Mesothelial cell of epicardium (in vitro differentiated cells): ENCODE data around the gene ORAI2. TPM values are rescaled to one million over a fixed set of nuclear protein-coding genes. Genes with fewer than 3 reads are reported as not detected.

Source experiments
- microRNA-seq: library from miRNA; unstranded; fragments of <30 nt; microRNA quantifications from one replicate; pipeline ENCODE4 v1.2.0, GENCODE V29; 2021; ENCODE audit warnings: inconsistent platforms, mixed read lengths
- total RNA-seq: library from RNA; stranded (reverse); gene quantifications from 3 replicates; pipeline ENCODE4 v1.2.1, GENCODE V29; 2021

Gene ORAI2
- total RNA-seq, 1 donor from 2014 or later: 27.9 TPM

Small RNA genes lying within 50 kb of the gene (microRNA-seq; reads per million reads assigned to microRNA genes)
- gene MIR4467 (not detected), gene MIR5090 (2.1 reads per million), gene MIR548O (not detected)

Other genes with a start within 250 kb of the ORAI2 start
- 7.9 to 8.2 TPM (median 8.2 TPM) in 3 replicates for gene SH2B2, start 146.7 kb upstream of the ORAI2 start, total RNA-seq
- not detected in 3 replicates for gene SPDYE6, start 77.1 kb upstream of the ORAI2 start, total RNA-seq
- 50.3 to 57.7 TPM (median 53.7 TPM) in 3 replicates for gene PRKRIP1, start 37.2 kb upstream of the ORAI2 start, total RNA-seq
- 14.9 to 19.4 TPM (median 18.6 TPM) in 3 replicates for gene ALKBH4, start 31.3 kb downstream of the ORAI2 start, total RNA-seq
- 19.2 to 21.1 TPM (median 19.2 TPM) in 3 replicates for gene LRWD1, start 31.4 kb downstream of the ORAI2 start, total RNA-seq
- gene POLR2J, start 45.3 kb downstream of the ORAI2 start, total RNA-seq: 37.1 to 40.3 TPM (median 37.9 TPM) in 3 replicates
- 6.5 to 8.4 TPM (median 8.2 TPM) in 3 replicates for gene RASA4B, start 84.2 kb downstream of the ORAI2 start, total RNA-seq
- gene UPK3BL2, start 110.1 kb downstream of the ORAI2 start, total RNA-seq: 9.4 to 12.1 TPM (median 10.3 TPM) in 3 replicates
- gene SPDYE2, start 117.7 kb downstream of the ORAI2 start, total RNA-seq: 0.13 TPM in 1 of 3 replicates, not detected in the others
- 25.7 to 31.6 TPM (median 31.2 TPM) in 3 replicates for gene POLR2J3, start 139.0 kb downstream of the ORAI2 start, total RNA-seq
- 26.7 to 32.6 TPM (median 32.1 TPM) in 3 replicates for gene RASA4, start 183.2 kb downstream of the ORAI2 start, total RNA-seq
- gene UPK3BL1, start 209.2 kb downstream of the ORAI2 start, total RNA-seq: 18.3 to 26.8 TPM (median 26.6 TPM) in 3 replicates
- not detected in 3 replicates for gene SPDYE2B, start 216.7 kb downstream of the ORAI2 start, total RNA-seq
- gene POLR2J2, start 238.1 kb downstream of the ORAI2 start, total RNA-seq: 7.5 to 10.3 TPM (median 9.8 TPM) in 3 replicates